Smooth muscle cell of the brain vasculature (primary cell): ENCODE data around the gene TCF7L2.
A peak's percentile ranks its signal among the peaks of the same experiment; 100 is the strongest.

Source experiments
- DNase-seq: peaks from one replicate; pipeline ENCODE4 v3.0.0-alpha.2; 2012; ENCODE audit warnings: low read depth, low spot score

TCF7L2 gene

GRCh38 chr10:113044016-113044755, 94.1 kb downstream of the TCF7L2 start:
- DNase-seq: no peak

GRCh38 chr10:113045147-113046055, 95.4 kb downstream of the TCF7L2 start:
- no peak for DNase-seq

GRCh38 chr10:113047151-113047550, 97.1 kb downstream of the TCF7L2 start:
- no peak for DNase-seq

GRCh38 chr10:113047605-113047962, 97.5 kb downstream of the TCF7L2 start:
- DNase-seq: no peak

GRCh38 chr10:113047963-113048781, 98.1 kb downstream of the TCF7L2 start:
- no peak for DNase-seq

- no peak for DNase-seq
These were observed 99.8 kb downstream of the TCF7L2 start for GRCh38 chr10:113049881-113050280.

GRCh38 chr10:113052076-113052830, 102.2 kb downstream of the TCF7L2 start:
- no peak for DNase-seq

GRCh38 chr10:113053091-113053490, 103.0 kb downstream of the TCF7L2 start:
- DNase-seq: no peak

GRCh38 chr10:113053881-113054280, 103.8 kb downstream of the TCF7L2 start:
- DNase-seq: no peak

GRCh38 chr10:113055458-113055857, 105.4 kb downstream of the TCF7L2 start:
- no peak for DNase-seq

- no peak for DNase-seq
These were observed 106.0 kb downstream of the TCF7L2 start for GRCh38 chr10:113056030-113056429.

GRCh38 chr10:113056441-113057021, 106.5 kb downstream of the TCF7L2 start:
- peak; percentile 66 for DNase-seq

- no peak for DNase-seq
These were observed 108.0 kb downstream of the TCF7L2 start for GRCh38 chr10:113057948-113058522.

GRCh38 chr10:113058523-113059370, 108.7 kb downstream of the TCF7L2 start:
- no peak for DNase-seq

- no peak for DNase-seq
These were observed 109.3 kb downstream of the TCF7L2 start for GRCh38 chr10:113059371-113059780.

GRCh38 chr10:113060201-113061053, 110.4 kb downstream of the TCF7L2 start:
- DNase-seq: no peak

GRCh38 chr10:113061054-113061430, 111.0 kb downstream of the TCF7L2 start:
- DNase-seq: no peak

GRCh38 chr10:113061557-113061956, 111.5 kb downstream of the TCF7L2 start:
- no peak for DNase-seq
